NB4 (cell line): Measurements from ENCODE around the gene HES4.
"Not testable (repeated sequence)": the region's sequence is repeated elsewhere in the genome, so short reads cannot be mapped to it uniquely, and the experiment has no call there.

ENCODE experiments used
- CTCF ChIP-seq: IDR thresholded peaks from one replicate; pipeline ENCODE4 v1.5.1; 2012; ENCODE audit warnings: low read depth, low read length
- POLR2A ChIP-seq: IDR thresholded peaks from 2 replicates; pipeline ENCODE4 v1.6.1; 2011; ENCODE audit warnings: mild to moderate bottlenecking; ENCODE audit not compliant: insufficient read length; ENCODE audit errors: extremely low read depth
- TF ChIP-seq, protein P1 (sequence below): IDR thresholded peaks from 2 replicates; pipeline ENCODE4 v1.6.1; 2011; ENCODE audit warnings: low read depth, low read length

DNA sequence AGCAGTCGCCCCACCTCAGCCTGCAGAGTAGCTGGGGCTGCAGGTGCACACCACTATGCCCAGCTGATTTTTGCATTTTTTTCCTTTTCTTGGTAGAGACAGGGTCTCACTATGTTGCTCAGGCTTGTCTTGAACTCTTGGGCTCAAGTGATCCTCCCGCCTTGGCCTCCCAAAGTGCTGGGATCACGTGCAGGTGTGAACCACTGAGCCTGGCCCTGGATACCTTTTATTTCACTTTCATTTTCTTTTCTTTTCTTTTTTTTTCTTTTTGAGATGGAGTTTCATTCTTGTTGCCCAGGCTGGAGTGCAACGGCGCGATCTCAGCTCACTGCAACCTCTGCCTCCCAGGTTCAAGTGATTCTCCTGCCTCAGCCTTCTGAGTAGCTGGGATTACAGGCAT, 8.6 kb downstream of the HES4 start:
- TF ChIP-seq CTCF, POLR2A: not testable (repeated sequence)
- TF ChIP-seq, protein P1, sequence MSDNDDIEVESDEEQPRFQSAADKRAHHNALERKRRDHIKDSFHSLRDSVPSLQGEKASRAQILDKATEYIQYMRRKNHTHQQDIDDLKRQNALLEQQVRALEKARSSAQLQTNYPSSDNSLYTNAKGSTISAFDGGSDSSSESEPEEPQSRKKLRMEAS = not testable (repeated sequence)
